Measurements from ENCODE around the gene SLC10A3.

- TF ChIP-seq POLR2A (IDR thresholded peaks at IDR 0.05): no peak
- TF ChIP-seq CTCF (IDR thresholded peaks at IDR 0.05): no peak
These were observed 9.2 kb downstream of the SLC10A3 start for GRCh38 chrX:154481195-154481594.

Measured in testis (tissue), 2 donors.